Mesenchymal stem cell (in vitro differentiated cells and primary cell): Measurements from ENCODE around the gene RARB.

Experiments used
- DNase-seq: peaks from one replicate; pipeline ENCODE4 v3.0.0-alpha.2; 2013
- H2AFZ ChIP-seq: one replicate; pipeline ENCODE4 v1.6.1; 2013; ENCODE audit warnings: low read depth, mild to moderate bottlenecking, control low read depth, inconsistent platforms, low read length, moderate library complexity
- H2AK5ac ChIP-seq: 2 replicates; pipeline ENCODE4 v1.6.1; 2013; ENCODE audit warnings: low read length, moderate library complexity, mild to moderate bottlenecking, inconsistent platforms; ENCODE audit not compliant: severe bottlenecking
- H2BK120ac ChIP-seq: one replicate; pipeline ENCODE4 v1.6.1; 2013; ENCODE audit warnings: low read depth, mild to moderate bottlenecking, inconsistent platforms, low read length, moderate library complexity
- H2BK12ac ChIP-seq, 2 experiments: one replicate each; pipeline ENCODE4 v1.6.1; 2013; ENCODE audit warnings: inconsistent platforms in 2 of 2, low read length in 2 of 2, mild to moderate bottlenecking in 2 of 2, moderate library complexity in 2 of 2, control low read depth in 1 of 2
- H2BK15ac ChIP-seq: one replicate; pipeline ENCODE4 v1.6.1; 2013; ENCODE audit warnings: mild to moderate bottlenecking, low read depth, inconsistent platforms; ENCODE audit not compliant: poor library complexity, severe bottlenecking
- H2BK5ac ChIP-seq: 2 replicates; pipeline ENCODE4 v1.6.1; 2013; ENCODE audit warnings: low read depth, mild to moderate bottlenecking, low read length, control low read depth, inconsistent platforms; ENCODE audit not compliant: poor library complexity, severe bottlenecking
- H3K14ac ChIP-seq, 2 experiments: one replicate each; pipeline ENCODE4 v1.6.1; 2013; ENCODE audit warnings: inconsistent platforms in 2 of 2, low read length in 2 of 2, control low read depth in 1 of 2, mild to moderate bottlenecking in 1 of 2, moderate library complexity in 1 of 2
- H3K18ac ChIP-seq, 2 experiments: one replicate each; pipeline ENCODE4 v1.6.1; 2013; ENCODE audit warnings: inconsistent platforms in 2 of 2, low read length in 2 of 2, control low read depth in 1 of 2, low read depth in 1 of 2, mild to moderate bottlenecking in 1 of 2
- H3K23ac ChIP-seq, 2 experiments: one replicate each; pipeline ENCODE4 v1.6.1; 2013; ENCODE audit warnings: inconsistent platforms in 2 of 2, low read length in 2 of 2, mild to moderate bottlenecking in 2 of 2, moderate library complexity in 2 of 2, control low read depth in 1 of 2
- H3K27ac ChIP-seq: 2 replicates; pipeline ENCODE4 v1.5.1; 2013; ENCODE audit warnings: mild to moderate bottlenecking, moderate library complexity, low read length, control low read depth, inconsistent platforms; ENCODE audit not compliant: poor library complexity, severe bottlenecking
- H3K27me3 ChIP-seq, 2 experiments: 2 replicates each; pipeline versions ENCODE4 v1.6.1 to v1.7.0; 2013; ENCODE audit warnings: low read length in 2 of 2, mild to moderate bottlenecking in 2 of 2, moderate library complexity in 2 of 2, control low read depth in 1 of 2, inconsistent platforms in 1 of 2; ENCODE audit not compliant: control insufficient read depth in 1 of 2, insufficient read depth in 1 of 2
- H3K36me3 ChIP-seq, 2 experiments: 2 replicates each; pipeline versions ENCODE4 v1.6.1 to v1.7.0; 2013; ENCODE audit warnings: low read length in 2 of 2, control low read depth in 1 of 2, inconsistent platforms in 1 of 2, low read depth in 1 of 2, mild to moderate bottlenecking in 1 of 2; ENCODE audit not compliant: insufficient read depth in 2 of 2, control insufficient read depth in 1 of 2
- H3K4ac ChIP-seq, 2 experiments: one replicate each; pipeline ENCODE4 v1.6.1; 2013; ENCODE audit warnings: inconsistent platforms in 2 of 2, low read length in 2 of 2, mild to moderate bottlenecking in 2 of 2, moderate library complexity in 2 of 2, control low read depth in 1 of 2, low read depth in 1 of 2
- H3K4me1 ChIP-seq: 2 replicates; pipeline ENCODE4 v1.6.1; 2013; ENCODE audit warnings: low read depth, low read length, control low read depth; ENCODE audit not compliant: control insufficient read depth, insufficient read depth
- H3K4me2 ChIP-seq: 2 replicates; pipeline ENCODE4 v1.6.1; 2013; ENCODE audit warnings: low read length, mild to moderate bottlenecking, inconsistent platforms; ENCODE audit not compliant: poor library complexity, severe bottlenecking
- H3K4me3 ChIP-seq, 2 experiments: 2 replicates each; pipeline versions ENCODE4 v1.5.1 to v1.7.0; 2013; ENCODE audit warnings: low read length in 2 of 2, mild to moderate bottlenecking in 2 of 2, control low read depth in 1 of 2, low read depth in 1 of 2; ENCODE audit not compliant: insufficient read depth in 1 of 2
- H3K79me1 ChIP-seq: replicated peaks from 2 replicates; pipeline ENCODE4 v1.6.1; 2013; ENCODE audit warnings: mild to moderate bottlenecking, control low read depth, low read length, inconsistent platforms; ENCODE audit not compliant: poor library complexity, severe bottlenecking
- H3K9ac ChIP-seq: 2 replicates; pipeline ENCODE4 v1.7.0; 2013; ENCODE audit warnings: mild to moderate bottlenecking, low read length, moderate library complexity
- H3K9me3 ChIP-seq: 2 replicates; pipeline ENCODE4 v1.7.0; 2013; ENCODE audit warnings: mild to moderate bottlenecking, low read length; ENCODE audit not compliant: control insufficient read depth
- H4K8ac ChIP-seq: one replicate; pipeline ENCODE4 v1.6.1; 2013; ENCODE audit warnings: inconsistent platforms, mild to moderate bottlenecking, low read length, moderate library complexity
- H4K91ac ChIP-seq: one replicate; pipeline ENCODE4 v1.6.1; 2013; ENCODE audit warnings: mild to moderate bottlenecking, low read length, inconsistent platforms
- WGBS: methylation state at CpG from one replicate; pipeline ENCODE4 v1.1.7; 2013; ENCODE audit warnings: mixed read lengths; 5-methylcytosine and 5-hydroxymethylcytosine counted together

RARB gene

GRCh38 chr3:25547103-25547502 lies 119.0 kb downstream of the RARB start:
- no peak for DNase-seq
- no peak overlapping the region for H3K4ac ChIP-seq
- H4K91ac ChIP-seq, result no peak overlapping the region
- no peaks in the 10 kb centered on the region for H3K36me3 ChIP-seq
- H3K14ac ChIP-seq, result peak overlapping the region in 1 of 2 experiments; percentile 37
- no peak overlapping the region for H3K9ac ChIP-seq
- H3K9me3 ChIP-seq, result peaks cover 3% of the 10 kb centered on the region
- peak overlapping the region; percentile 42 for H2BK120ac ChIP-seq
- no peak overlapping the region for H2AFZ ChIP-seq
- no peak overlapping the region for H3K27ac ChIP-seq
- H3K4me2 ChIP-seq, result no peak overlapping the region
- peaks cover 0 to 8% of the 10 kb centered on the region in 2 experiments for H3K27me3 ChIP-seq
- H3K4me3 ChIP-seq, result no peak overlapping the region
- no peaks in the 10 kb centered on the region for H3K4me1 ChIP-seq
- H2BK5ac ChIP-seq, result no peak overlapping the region
- no peaks in the 10 kb centered on the region for H3K79me1 ChIP-seq
- H2BK15ac ChIP-seq, result no peak overlapping the region
- no peak overlapping the region for H3K18ac ChIP-seq
- no peak overlapping the region for H2AK5ac ChIP-seq
- no peak overlapping the region for H3K23ac ChIP-seq
- no peak overlapping the region for H2BK12ac ChIP-seq
- WGBS, result 67% methylated on average over 1 of the region's 1 CpG
- no peak overlapping the region for H4K8ac ChIP-seq

GRCh38 chr3:25547943-25548674 lies 120.0 kb downstream of the RARB start:
- no peak overlapping the region for H3K23ac ChIP-seq
- H4K8ac ChIP-seq, result no peak overlapping the region
- H3K36me3 ChIP-seq, result no peaks in the 10 kb centered on the region
- H3K9me3 ChIP-seq, result peaks cover 3% of the 10 kb centered on the region
- H3K79me1 ChIP-seq, result no peaks in the 10 kb centered on the region
- no peak overlapping the region for H2BK12ac ChIP-seq
- no peak overlapping the region for H2AK5ac ChIP-seq
- H3K4ac ChIP-seq, result no peak overlapping the region
- no peak overlapping the region for H4K91ac ChIP-seq
- H2BK5ac ChIP-seq, result no peak overlapping the region
- H3K9ac ChIP-seq, result no peak overlapping the region
- no peak overlapping the region for H3K4me2 ChIP-seq
- no peak overlapping the region for H3K4me3 ChIP-seq
- peaks cover 0 to 8% of the 10 kb centered on the region in 2 experiments for H3K27me3 ChIP-seq
- no CpG with 5 or more reads among the region's 1 CpG for WGBS
- H3K4me1 ChIP-seq, result no peaks in the 10 kb centered on the region
- no peak overlapping the region for H2AFZ ChIP-seq
- no peak overlapping the region for H3K14ac ChIP-seq
- H2BK15ac ChIP-seq, result no peak overlapping the region
- no peak overlapping the region for H2BK120ac ChIP-seq
- no peak for DNase-seq
- no peak overlapping the region for H3K18ac ChIP-seq
- no peak overlapping the region for H3K27ac ChIP-seq

GRCh38 chr3:25548836-25549235 lies 120.8 kb downstream of the RARB start:
- H3K36me3 ChIP-seq, result no peaks in the 10 kb centered on the region
- H2AK5ac ChIP-seq, result no peak overlapping the region
- H3K9ac ChIP-seq, result no peak overlapping the region
- H3K4me2 ChIP-seq, result no peak overlapping the region
- H4K8ac ChIP-seq, result no peak overlapping the region
- H3K4me1 ChIP-seq, result no peaks in the 10 kb centered on the region
- WGBS, result 87% methylated on average over 2 of the region's 2 CpGs
- no peak overlapping the region for H2BK12ac ChIP-seq
- DNase-seq, result no peak
- no peak overlapping the region for H3K14ac ChIP-seq
- no peak overlapping the region for H3K23ac ChIP-seq
- no peak overlapping the region for H3K27ac ChIP-seq
- H4K91ac ChIP-seq, result no peak overlapping the region
- H3K18ac ChIP-seq, result no peak overlapping the region
- no peak overlapping the region for H2BK15ac ChIP-seq
- H3K79me1 ChIP-seq, result no peaks in the 10 kb centered on the region
- H3K27me3 ChIP-seq, result peaks cover 0 to 8% of the 10 kb centered on the region in 2 experiments
- peaks cover 3% of the 10 kb centered on the region for H3K9me3 ChIP-seq
- H3K4me3 ChIP-seq, result no peak overlapping the region
- H2BK120ac ChIP-seq, result no peak overlapping the region
- no peak overlapping the region for H2BK5ac ChIP-seq
- H3K4ac ChIP-seq, result no peak overlapping the region
- H2AFZ ChIP-seq, result no peak overlapping the region

GRCh38 chr3:25552251-25552650 lies 124.2 kb downstream of the RARB start:
- Histone ChIP-seq H3K27me3 (peaks cover 0 to 13% of the 10 kb centered on the region in 2 experiments), H3K9me3 (peaks cover 3% of the 10 kb centered on the region), H2BK12ac (no peak overlapping the region), H3K14ac (no peak overlapping the region), H2BK5ac (no peak overlapping the region), H4K8ac (no peak overlapping the region), H3K4me1 (no peaks in the 10 kb centered on the region), H3K79me1 (no peaks in the 10 kb centered on the region), H3K27ac (no peak overlapping the region), H3K18ac (no peak overlapping the region), H2BK120ac (no peak overlapping the region), H3K23ac (no peak overlapping the region), H3K4me3 (no peak overlapping the region), H2AK5ac (no peak overlapping the region), H4K91ac (no peak overlapping the region), H2BK15ac (no peak overlapping the region), H3K4ac (no peak overlapping the region), H3K36me3 (no peaks in the 10 kb centered on the region), H3K4me2 (no peak overlapping the region), H2AFZ (no peak overlapping the region), H3K9ac (no peak overlapping the region)
- WGBS, result 92% methylated on average over 3 of the region's 3 CpGs
- no peak for DNase-seq
